Liver (tissue), 9 donors: ENCODE data around the gene CEP63. TPM values are rescaled to one million over a fixed set of nuclear protein-coding genes. Genes with fewer than 3 reads are reported as not detected.

Source experiments
- DNase-seq: peaks from one replicate; pipeline ENCODE4 v3.0.0-alpha.2; 2017; ENCODE audit warnings: low spot score
- H3K27ac ChIP-seq, 2 donors: one replicate each; pipeline ENCODE4 v1.7.0; 2013; ENCODE audit warnings: inconsistent platforms in 2 of 2, low read length in 2 of 2, control low read depth in 1 of 2, low read depth in 1 of 2, mild to moderate bottlenecking in 1 of 2
- H3K27me3 ChIP-seq, 4 donors: one replicate each; pipeline versions ENCODE4 v1.6.1 to v1.7.0; 2013; ENCODE audit warnings: low read length in 3 of 4, inconsistent platforms in 1 of 4, mild to moderate bottlenecking in 1 of 4, moderate library complexity in 1 of 4; ENCODE audit not compliant: control insufficient read depth in 4 of 4, insufficient read depth in 4 of 4
- H3K36me3 ChIP-seq, 4 donors: one replicate each; pipeline versions ENCODE4 v1.6.1 to v1.7.0; 2013; ENCODE audit warnings: low read length in 3 of 4, mild to moderate bottlenecking in 3 of 4, low read depth in 1 of 4, moderate library complexity in 1 of 4; ENCODE audit not compliant: control insufficient read depth in 4 of 4, insufficient read depth in 3 of 4
- H3K4me1 ChIP-seq, 4 donors: one replicate each; pipeline versions ENCODE4 v1.6.1 to v1.7.0; 2013; ENCODE audit warnings: low read length in 3 of 4, mild to moderate bottlenecking in 3 of 4, moderate library complexity in 1 of 4; ENCODE audit not compliant: control insufficient read depth in 4 of 4, insufficient read depth in 4 of 4
- H3K4me3 ChIP-seq, 3 donors: one replicate each; pipeline versions ENCODE4 v1.6.1 to v1.7.0; 2013; ENCODE audit warnings: low read length in 3 of 3, control low read depth in 1 of 3, low read depth in 1 of 3, mild to moderate bottlenecking in 1 of 3
- H3K9ac ChIP-seq, 2 donors: one replicate each; pipeline ENCODE4 v1.7.0; 2013; ENCODE audit warnings: low read length in 2 of 2, mild to moderate bottlenecking in 2 of 2, moderate library complexity in 2 of 2, control low read depth in 1 of 2, low read depth in 1 of 2
- H3K9me3 ChIP-seq, 4 donors: one replicate each; pipeline versions ENCODE4 v1.6.1 to v1.7.0; 2013; ENCODE audit warnings: low read length in 3 of 4; ENCODE audit not compliant: control insufficient read depth in 4 of 4
- ATF3 ChIP-seq: IDR thresholded peaks from 2 replicates; pipeline ENCODE4 v1.6.1; 2016; ENCODE audit warnings: antibody characterized with exemption
- CTCF ChIP-seq: fragments of 150-350 bp; IDR thresholded peaks from 2 replicates; pipeline ENCODE4 v1.5.1; 2017; ENCODE audit warnings: improper control_type of control experiment, low read depth, low read length; ENCODE audit not compliant: missing input control
- HNF4A ChIP-seq, 2 donors: conservative IDR thresholded peaks; 2 replicates each; pipeline ENCODE4 v1.6.1; 2016; ENCODE audit warnings: antibody characterized with exemption in 2 of 2, mild to moderate bottlenecking in 2 of 2
- HNF4G ChIP-seq: IDR thresholded peaks from 2 replicates; pipeline ENCODE4 v1.6.1; 2016; ENCODE audit warnings: antibody characterized with exemption
- NR2F2 ChIP-seq: IDR thresholded peaks from 2 replicates; pipeline ENCODE4 v1.6.1; 2016; ENCODE audit warnings: antibody characterized with exemption
- REST ChIP-seq: IDR thresholded peaks from 2 replicates; pipeline ENCODE4 v1.6.1; 2016; ENCODE audit warnings: antibody characterized with exemption, mild to moderate bottlenecking
- RXRA ChIP-seq, 2 donors: IDR thresholded peaks; 2 replicates each; pipeline ENCODE4 v1.6.1; 2017 to 2018; ENCODE audit warnings: antibody characterized with exemption in 2 of 2, mild to moderate bottlenecking in 1 of 2
- YY1 ChIP-seq: IDR thresholded peaks from 2 replicates; pipeline ENCODE4 v1.6.1; 2016; ENCODE audit warnings: antibody characterized with exemption, mild to moderate bottlenecking
- ZBTB33 ChIP-seq: IDR thresholded peaks from 2 replicates; pipeline ENCODE4 v1.6.1; 2016; ENCODE audit warnings: antibody characterized with exemption
- WGBS: extraction: QIAGEN DNeasy Blood & Tissue Kit; methylation state at CpG from one replicate; pipeline ENCODE4 v1.1.7; 2013; 5-methylcytosine and 5-hydroxymethylcytosine counted together
- polyA plus RNA-seq, 2 donors: library from polyadenylated mRNA; stranded (reverse) in 1 of 2; unstranded in 1 of 2; fragments of 200-250 nt in 1 of 2; fragments of >200 nt in 1 of 2; fragmentation: Nextera tagmentation in 1 of 2; extraction: Ambion mirVana in 1 of 2; gene quantifications; one replicate each; pipeline versions ENCODE4 v1.2.1 to v1.2.3, GENCODE V29; 2013 to 2015
- total RNA-seq, 2 donors: library from RNA; depleted of rRNA; stranded (reverse); fragments of >200 nt; gene quantifications; one replicate each; pipeline ENCODE4 v1.2.3, GENCODE V29; 2014
- donor health status: healthy.
- donor health status: healthy.
- donor health status: healthy.
- donor health status: healthy.
- donor health status: healthy.

CEP63 gene
- total and polyA plus RNA-seq, 4 donors, result 8.1 to 16.1 (median 12.7) TPM

GRCh38 chr3:134563601-134564000 lies 77.7 kb downstream of the CEP63 start:
- Histone ChIP-seq H3K4me3 (no peak overlapping the region), H3K27ac (no peak overlapping the region), H3K4me1 (no peaks in the 10 kb centered on the region), H3K36me3 (peaks cover 0 to 12% (median 10%) of the 10 kb centered on the region in 4 donors), H3K9me3 (no peaks in the 10 kb centered on the region), H3K9ac (no peak overlapping the region), H3K27me3 (no peaks in the 10 kb centered on the region)
- TF ChIP-seq HNF4G (no peak), RXRA (IDR thresholded peaks at IDR 0.05) (no peak), CTCF (no peak)
- 80% methylated on average over 6 of the region's 6 CpGs for WGBS
- DNase-seq, result no peak

GRCh38 chr3:134564991-134565390 lies 79.1 kb downstream of the CEP63 start:
- no peak for TF ChIP-seq NR2F2
- TF ChIP-seq HNF4A (conservative IDR thresholded peaks at IDR 0.05), result no peak
- no peak for TF ChIP-seq REST
- Histone ChIP-seq H3K4me3 (no peak overlapping the region), H3K27ac (no peak overlapping the region), H3K9me3 (no peaks in the 10 kb centered on the region), H3K36me3 (peaks cover 0 to 8% (median 3%) of the 10 kb centered on the region in 4 donors), H3K9ac (no peak overlapping the region), H3K4me1 (no peaks in the 10 kb centered on the region), H3K27me3 (no peaks in the 10 kb centered on the region)
- WGBS, result 96% methylated on average over 2 of the region's 2 CpGs
- DNase-seq, result no peak

GRCh38 chr3:134567605-134568004 lies 81.7 kb downstream of the CEP63 start:
- H3K4me3 ChIP-seq, result no peak overlapping the region
- no peaks in the 10 kb centered on the region for H3K9me3 ChIP-seq
- H3K27me3 ChIP-seq, result no peaks in the 10 kb centered on the region
- peaks cover 0 to 3% (median 0%) of the 10 kb centered on the region in 4 donors for H3K36me3 ChIP-seq
- no peak for TF ChIP-seq CTCF
- no peak for TF ChIP-seq RXRA (IDR thresholded peaks at IDR 0.05)
- TF ChIP-seq ZBTB33, result no peak
- TF ChIP-seq ATF3, result no peak
- TF ChIP-seq YY1, result no peak
- DNase-seq, result no peak
- H3K27ac ChIP-seq, result no peak overlapping the region
- H3K4me1 ChIP-seq, result no peaks in the 10 kb centered on the region
- 68% methylated on average over 4 of the region's 4 CpGs for WGBS
- H3K9ac ChIP-seq, result no peak overlapping the region
